Fibroblast of the aortic adventitia (primary cell): Measurements from ENCODE around the gene CIC. TPM values are rescaled to one million over a fixed set of nuclear protein-coding genes. Genes with fewer than 3 reads are reported as not detected.

Experiments
- DNase-seq: peaks from one replicate; pipeline ENCODE4 v3.0.0-alpha.2; 2010; ENCODE audit warnings: low read depth
- H3K4me3 ChIP-seq: 2 replicates; pipeline ENCODE4 v1.5.1; 2011; ENCODE audit warnings: low read depth, mild to moderate bottlenecking, control low read depth, low read length, moderate library complexity
- total RNA-seq: library from RNA; depleted of rRNA; stranded (reverse); fragments of >200 nt; gene quantifications from 2 replicates; pipeline ENCODE4 v1.2.3, GENCODE V29; 2012; ENCODE audit warnings: low replicate concordance
- TF ChIP-seq, protein P1 (sequence below): IDR thresholded peaks from 2 replicates; pipeline ENCODE4 v1.5.1; 2011; ENCODE audit warnings: mild to moderate bottlenecking, low read length, control low read depth, inconsistent platforms; ENCODE audit not compliant: insufficient read depth

Gene CIC
- total RNA-seq, 1 donor, result 35.3 TPM

DNA sequence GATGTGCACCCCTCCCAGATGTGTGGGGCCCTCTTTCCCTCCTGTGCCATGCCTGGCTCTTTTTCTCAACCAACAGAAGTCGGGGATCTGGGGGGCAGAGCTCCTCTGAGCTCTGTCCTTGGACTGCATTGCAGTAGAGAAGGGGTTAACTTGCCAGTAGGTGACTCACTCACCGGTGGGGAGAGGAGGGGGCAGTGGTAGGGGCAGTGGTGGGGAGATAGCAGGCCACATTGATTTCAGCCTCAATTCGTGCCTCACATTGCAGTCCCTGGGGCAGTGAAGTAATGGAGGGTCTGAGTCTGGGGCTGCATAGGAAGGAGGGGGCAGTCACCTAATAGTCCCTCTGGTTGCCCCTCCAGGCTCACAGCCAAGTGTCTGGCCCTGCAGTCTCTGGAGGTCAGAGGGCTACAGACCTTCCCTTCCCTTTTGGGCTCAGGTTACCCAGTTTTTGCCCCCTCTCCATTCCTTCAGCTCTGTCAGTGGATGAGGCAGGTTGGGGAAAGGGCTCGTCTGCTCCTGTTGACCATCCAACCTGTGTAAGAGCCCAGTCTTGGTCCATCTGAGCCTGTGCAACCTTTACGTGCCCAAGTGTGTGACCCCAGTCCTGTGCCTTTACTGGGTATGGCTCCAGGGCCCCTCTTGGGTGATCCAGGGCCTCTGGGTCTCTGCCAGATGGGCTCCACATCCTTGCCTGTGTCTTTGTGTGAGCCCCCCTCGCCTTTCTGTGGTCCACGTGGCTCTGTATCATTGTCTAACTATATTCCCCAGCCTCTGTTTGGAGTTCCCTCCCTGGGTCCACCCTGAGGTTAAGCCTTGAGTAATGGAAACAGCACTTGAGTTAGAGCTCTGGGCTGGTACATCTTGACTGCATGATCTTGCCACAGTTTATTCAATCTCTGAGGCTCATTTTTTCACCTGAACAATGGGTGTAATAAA is 13.0 kb downstream of the CIC start:
- peak; percentile 68 for DNase-seq
- TF ChIP-seq, protein P1, sequence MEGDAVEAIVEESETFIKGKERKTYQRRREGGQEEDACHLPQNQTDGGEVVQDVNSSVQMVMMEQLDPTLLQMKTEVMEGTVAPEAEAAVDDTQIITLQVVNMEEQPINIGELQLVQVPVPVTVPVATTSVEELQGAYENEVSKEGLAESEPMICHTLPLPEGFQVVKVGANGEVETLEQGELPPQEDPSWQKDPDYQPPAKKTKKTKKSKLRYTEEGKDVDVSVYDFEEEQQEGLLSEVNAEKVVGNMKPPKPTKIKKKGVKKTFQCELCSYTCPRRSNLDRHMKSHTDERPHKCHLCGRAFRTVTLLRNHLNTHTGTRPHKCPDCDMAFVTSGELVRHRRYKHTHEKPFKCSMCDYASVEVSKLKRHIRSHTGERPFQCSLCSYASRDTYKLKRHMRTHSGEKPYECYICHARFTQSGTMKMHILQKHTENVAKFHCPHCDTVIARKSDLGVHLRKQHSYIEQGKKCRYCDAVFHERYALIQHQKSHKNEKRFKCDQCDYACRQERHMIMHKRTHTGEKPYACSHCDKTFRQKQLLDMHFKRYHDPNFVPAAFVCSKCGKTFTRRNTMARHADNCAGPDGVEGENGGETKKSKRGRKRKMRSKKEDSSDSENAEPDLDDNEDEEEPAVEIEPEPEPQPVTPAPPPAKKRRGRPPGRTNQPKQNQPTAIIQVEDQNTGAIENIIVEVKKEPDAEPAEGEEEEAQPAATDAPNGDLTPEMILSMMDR, result no peak
- peak overlapping the region; percentile 76 for H3K4me3 ChIP-seq

- DNase-seq, result no peak
- peak overlapping the region; percentile 57 for H3K4me3 ChIP-seq
- TF ChIP-seq, protein P1, result no peak
Measured at GRCh38 chr19:42282819-42283187, 13.8 kb downstream of the CIC start.

DNA sequence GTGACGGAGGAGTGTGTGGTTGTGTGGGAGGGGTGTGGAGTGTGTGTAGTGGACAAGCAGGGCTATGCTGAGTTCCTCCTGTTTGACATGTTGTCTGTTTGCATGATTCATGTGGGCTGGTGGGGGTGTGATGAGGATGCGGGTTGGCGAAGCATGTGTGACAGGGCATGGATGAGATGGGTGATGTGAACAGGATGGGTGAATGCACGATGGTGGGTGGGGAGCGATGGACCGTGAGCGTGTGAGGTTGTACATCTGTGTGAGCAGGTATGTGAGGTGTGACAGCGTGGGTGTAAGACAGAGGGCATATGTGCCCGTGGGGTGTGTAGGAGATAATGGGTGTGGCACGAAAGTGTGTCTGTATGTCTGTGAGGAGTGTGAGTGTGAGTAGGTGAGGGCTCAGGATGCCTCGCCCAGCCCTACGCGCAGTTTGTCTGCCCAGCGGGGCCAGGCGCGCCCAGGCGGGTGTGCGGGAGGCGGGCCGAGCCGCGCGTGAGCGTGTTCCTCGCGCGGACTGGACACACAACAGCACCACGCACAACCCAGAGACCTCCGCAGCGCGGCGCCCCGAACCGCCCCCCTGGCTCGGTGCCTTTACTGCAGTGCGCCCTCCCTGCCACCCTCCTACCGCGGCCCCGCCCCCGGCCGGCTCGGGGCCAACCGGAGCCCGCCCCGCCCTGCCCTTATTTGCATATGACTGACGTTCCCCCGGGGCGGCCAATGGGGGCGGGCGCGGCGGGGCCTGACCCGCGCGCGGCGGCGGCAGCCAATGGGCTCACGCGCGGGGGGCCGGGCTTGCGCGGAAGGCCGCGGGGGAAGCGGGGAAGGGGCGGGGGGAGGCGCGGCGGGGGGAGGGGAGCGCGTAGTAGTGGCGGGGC is 14.4 kb downstream of the CIC start:
- H3K4me3 ChIP-seq, result peak overlapping the region; percentile 57
- TF ChIP-seq, protein P1, result no peak
- peak; percentile 88 for DNase-seq

- peak overlapping the region; percentile 84 for H3K4me3 ChIP-seq
- DNase-seq, result peak; percentile 74
- TF ChIP-seq, protein P1, result no peak
Measured at GRCh38 chr19:42284066-42284501, 15.0 kb downstream of the CIC start.

- peak overlapping the region; percentile 84 for H3K4me3 ChIP-seq
- TF ChIP-seq, protein P1, result no peak
- no peak for DNase-seq
Measured at GRCh38 chr19:42284591-42285341, 15.7 kb downstream of the CIC start.

DNA sequence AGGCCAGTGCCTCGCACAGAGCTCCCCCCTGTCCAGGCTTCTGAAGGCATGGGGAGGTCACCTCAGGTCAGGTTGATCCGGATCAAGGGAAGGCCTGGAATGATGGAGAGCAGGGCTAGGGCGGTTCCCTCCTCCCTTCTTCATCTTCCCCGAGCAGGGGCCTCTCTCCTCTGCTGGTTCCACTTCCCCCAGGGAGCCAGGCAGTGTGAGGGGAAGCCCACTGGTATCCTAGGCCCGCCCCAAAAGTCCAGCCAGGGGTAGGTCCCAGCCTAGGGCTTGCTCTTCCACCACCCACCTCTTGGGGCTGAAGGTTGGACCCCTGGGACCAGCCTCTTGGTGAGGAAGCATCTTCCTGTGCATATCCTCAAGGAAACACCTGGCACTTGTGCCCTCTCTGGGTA is 16.5 kb downstream of the CIC start:
- TF ChIP-seq, protein P1, result no peak
- DNase-seq, result no peak
- peak overlapping the region; percentile 84 for H3K4me3 ChIP-seq
